Activated T-cell treated with anti-CD3 and anti-CD28 coated beads, Interleukin-2, amount 50 U/mL, for 24 hours (primary cell): Measurements from ENCODE around the gene SOX30.

Experiments
- DNase-seq: peaks from one replicate; pipeline ENCODE4 v3.0.0-alpha.2; 2020
- H3K27ac Mint-ChIP-seq: 2 replicates; pipeline ENCODE4 v1.8.0; 2020; ENCODE audit warnings: mild to moderate bottlenecking, mixed read lengths
- H3K27me3 Mint-ChIP-seq: 2 replicates; pipeline ENCODE4 v1.8.0; 2020; ENCODE audit warnings: mixed read lengths
- H3K36me3 Mint-ChIP-seq: 2 replicates; pipeline ENCODE4 v1.8.0; 2020; ENCODE audit warnings: low read depth, mixed read lengths
- H3K4me1 Mint-ChIP-seq: 2 replicates; pipeline ENCODE4 v1.8.0; 2020; ENCODE audit warnings: low read depth, mixed read lengths
- H3K4me3 Mint-ChIP-seq: 2 replicates; pipeline ENCODE4 v1.8.0; 2020; ENCODE audit warnings: mild to moderate bottlenecking, moderate library complexity, mixed read lengths
- H3K9me3 Mint-ChIP-seq: 2 replicates; pipeline ENCODE4 v1.8.0; 2020; ENCODE audit warnings: mixed read lengths

SOX30 gene

GRCh38 chr5:157606046-157606445 lies 46.2 kb downstream of the SOX30 start:
- Mint-ChIP-seq H3K9me3 (peaks cover 3% of the 10 kb centered on the region), H3K36me3 (no peaks in the 10 kb centered on the region), H3K4me1 (peaks cover 81% of the 10 kb centered on the region), H3K27ac (peak overlapping the region; percentile 19), H3K27me3 (no peaks in the 10 kb centered on the region), H3K4me3 (no peak overlapping the region)
- DNase-seq, result no peak

DNA sequence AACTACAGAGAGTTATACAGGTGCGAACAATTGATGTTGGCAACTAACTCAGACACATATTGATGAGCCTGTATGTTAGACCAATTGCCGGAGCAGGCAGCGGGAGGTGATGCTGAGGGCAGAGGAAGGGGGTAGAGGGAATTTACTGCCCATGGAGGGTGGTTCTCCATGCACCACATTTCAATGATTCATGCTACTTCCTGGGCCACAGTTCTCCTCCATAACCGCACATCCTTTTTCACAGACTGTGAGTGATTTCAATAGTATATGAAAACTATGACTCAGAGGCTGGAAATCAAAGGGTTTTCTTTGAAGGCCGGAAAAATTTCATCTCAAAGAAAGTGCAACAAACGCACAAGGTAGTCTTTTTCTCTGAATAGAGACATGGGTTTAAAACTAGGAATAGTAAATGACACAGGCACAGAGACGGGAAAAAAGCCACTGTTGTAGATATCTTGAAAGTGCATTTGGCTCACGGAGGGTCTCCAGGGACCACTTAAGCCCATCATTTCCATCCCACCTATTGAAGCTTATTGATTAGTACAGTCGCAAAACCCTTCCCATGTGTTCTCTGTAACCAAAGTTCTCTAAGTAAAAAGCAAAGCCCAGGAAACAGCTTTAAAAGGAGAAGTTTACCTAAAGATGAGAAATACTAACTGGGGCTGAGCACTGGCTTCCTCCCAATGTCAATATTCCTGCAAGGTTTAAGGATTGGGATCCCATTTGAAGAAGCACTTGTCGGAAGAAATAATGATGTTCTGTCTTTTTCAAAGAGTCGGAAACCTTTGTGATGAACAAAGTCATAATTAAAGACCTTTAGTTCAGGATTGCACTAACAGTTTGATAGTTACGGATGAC lies 48.7 kb downstream of the SOX30 start:
- H3K27ac Mint-ChIP-seq, result peak overlapping the region; percentile 97
- DNase-seq, result peak; percentile 69

DNA sequence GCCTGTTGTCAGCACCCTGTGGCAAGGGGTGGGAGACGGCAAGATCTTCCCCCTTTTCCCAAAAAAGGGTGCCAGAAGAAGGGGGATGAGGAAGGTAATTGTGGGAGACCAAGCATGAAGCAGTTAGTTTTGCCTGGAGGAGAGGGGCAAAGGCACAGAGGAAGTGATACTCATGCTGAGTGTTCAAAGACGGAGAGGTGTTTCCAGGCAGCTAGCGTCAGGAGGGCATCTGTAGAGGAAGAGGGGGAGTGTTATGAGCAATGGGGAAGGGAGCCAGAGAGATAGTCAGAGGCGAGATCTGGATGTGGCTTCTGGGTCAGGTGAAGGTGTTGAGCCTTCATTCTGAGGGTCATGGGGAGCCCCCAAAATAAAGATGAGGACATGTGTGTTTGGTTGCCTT lies 49.7 kb downstream of the SOX30 start:
- peak overlapping the region; percentile 47 for H3K4me3 Mint-ChIP-seq
- H3K4me1 Mint-ChIP-seq, result peaks cover 86% of the 10 kb centered on the region
- peak overlapping the region; percentile 97 for H3K27ac Mint-ChIP-seq
- DNase-seq, result peak; percentile 61
- H3K27me3 Mint-ChIP-seq, result no peaks in the 10 kb centered on the region
- no peaks in the 10 kb centered on the region for H3K36me3 Mint-ChIP-seq
- H3K9me3 Mint-ChIP-seq, result peaks cover 5% of the 10 kb centered on the region

More for the DNA sequence above, 48.7 kb downstream of the SOX30 start:
- Mint-ChIP-seq H3K4me1 (peaks cover 86% of the 10 kb centered on the region), H3K27me3 (no peaks in the 10 kb centered on the region), H3K36me3 (no peaks in the 10 kb centered on the region), H3K9me3 (peaks cover 4% of the 10 kb centered on the region), H3K4me3 (peak overlapping the region; percentile 48)

- Mint-ChIP-seq H3K36me3 (no peaks in the 10 kb centered on the region), H3K27me3 (no peaks in the 10 kb centered on the region), H3K4me3 (no peak overlapping the region), H3K27ac (peak overlapping the region; percentile 87), H3K4me1 (peaks cover 93% of the 10 kb centered on the region), H3K9me3 (peaks cover 5% of the 10 kb centered on the region)
- DNase-seq, result no peak
These were observed 52.0 kb downstream of the SOX30 start for GRCh38 chr5:157600252-157600651.

- Mint-ChIP-seq H3K4me1 (peaks cover 96% of the 10 kb centered on the region), H3K4me3 (no peak overlapping the region), H3K27ac (peak overlapping the region; percentile 87), H3K36me3 (no peaks in the 10 kb centered on the region), H3K9me3 (peaks cover 5% of the 10 kb centered on the region), H3K27me3 (no peaks in the 10 kb centered on the region)
- no peak for DNase-seq
These were observed 52.7 kb downstream of the SOX30 start for GRCh38 chr5:157599565-157599964.

GRCh38 chr5:157598350-157598936 lies 53.8 kb downstream of the SOX30 start:
- Mint-ChIP-seq H3K4me1 (peaks cover 95% of the 10 kb centered on the region), H3K27ac (peak overlapping the region; percentile 81), H3K9me3 (peaks cover 5% of the 10 kb centered on the region), H3K36me3 (no peaks in the 10 kb centered on the region), H3K27me3 (no peaks in the 10 kb centered on the region), H3K4me3 (peak overlapping the region; percentile 5)
- DNase-seq, result no peak

DNA sequence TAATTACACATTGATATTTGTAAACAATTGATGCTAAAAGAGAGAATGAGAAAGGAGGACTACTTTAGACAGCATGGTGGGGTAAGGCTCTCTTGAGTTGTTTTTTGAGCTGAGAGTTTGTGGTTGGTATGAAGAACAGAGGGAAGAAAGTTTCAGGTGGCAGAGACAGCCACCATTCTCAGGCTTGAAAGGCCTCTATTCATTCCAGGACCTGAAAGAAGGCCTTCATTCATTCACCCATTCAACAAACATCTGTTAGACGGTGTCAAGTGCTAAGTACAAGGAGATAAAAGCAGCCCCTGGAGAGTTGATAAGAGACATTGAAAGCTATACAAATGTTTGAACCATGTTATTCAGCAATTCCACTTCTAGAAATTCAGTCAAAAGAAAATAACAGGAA lies 55.0 kb downstream of the SOX30 start:
- Mint-ChIP-seq H3K4me1 (peaks cover 95% of the 10 kb centered on the region), H3K27me3 (no peaks in the 10 kb centered on the region), H3K27ac (peak overlapping the region; percentile 81), H3K36me3 (no peaks in the 10 kb centered on the region), H3K9me3 (peaks cover 2% of the 10 kb centered on the region), H3K4me3 (peak overlapping the region; percentile 21)
- no peak for DNase-seq

DNA sequence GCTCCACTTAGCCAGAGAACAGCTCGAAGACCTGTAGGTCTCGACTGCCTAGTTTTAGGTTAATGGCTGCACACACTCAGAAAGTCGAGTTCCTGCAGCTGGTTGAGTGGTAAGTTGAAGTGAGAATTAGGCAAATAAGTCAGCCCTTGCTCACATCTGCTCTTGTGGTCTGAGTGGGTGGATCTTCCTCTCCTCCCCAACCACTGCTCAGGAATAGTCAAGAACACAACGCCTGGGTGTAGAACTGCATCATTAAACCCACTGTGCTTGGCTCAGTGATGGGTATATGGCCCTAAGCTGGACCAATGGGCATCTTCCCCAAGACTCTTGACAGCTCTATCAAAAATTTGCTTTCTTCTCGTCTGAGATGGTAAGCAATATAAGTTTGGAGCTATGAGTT lies 55.8 kb downstream of the SOX30 start:
- Mint-ChIP-seq H3K27me3 (no peaks in the 10 kb centered on the region), H3K27ac (peak overlapping the region; percentile 81), H3K9me3 (peaks cover 2% of the 10 kb centered on the region), H3K36me3 (no peaks in the 10 kb centered on the region), H3K4me3 (no peak overlapping the region), H3K4me1 (peaks cover 95% of the 10 kb centered on the region)
- peak; percentile 55 for DNase-seq

GRCh38 chr5:157594675-157595459 lies 57.4 kb downstream of the SOX30 start:
- Mint-ChIP-seq H3K4me1 (peaks cover 80% of the 10 kb centered on the region), H3K27ac (peak overlapping the region; percentile 64)

GRCh38 chr5:157594257-157594656 lies 58.0 kb downstream of the SOX30 start:
- Mint-ChIP-seq H3K4me3 (peak overlapping the region; percentile 16), H3K27ac (peak overlapping the region; percentile 64), H3K9me3 (peaks cover 2% of the 10 kb centered on the region), H3K27me3 (no peaks in the 10 kb centered on the region), H3K36me3 (no peaks in the 10 kb centered on the region), H3K4me1 (peaks cover 77% of the 10 kb centered on the region)
- DNase-seq, result no peak

More at GRCh38 chr5:157594675-157595459, 57.4 kb downstream of the SOX30 start:
- peak overlapping the region; percentile 5 for H3K4me3 Mint-ChIP-seq
- H3K9me3 Mint-ChIP-seq, result peaks cover 2% of the 10 kb centered on the region
- DNase-seq, result no peak
- H3K36me3 Mint-ChIP-seq, result no peaks in the 10 kb centered on the region
- H3K27me3 Mint-ChIP-seq, result no peaks in the 10 kb centered on the region

DNA sequence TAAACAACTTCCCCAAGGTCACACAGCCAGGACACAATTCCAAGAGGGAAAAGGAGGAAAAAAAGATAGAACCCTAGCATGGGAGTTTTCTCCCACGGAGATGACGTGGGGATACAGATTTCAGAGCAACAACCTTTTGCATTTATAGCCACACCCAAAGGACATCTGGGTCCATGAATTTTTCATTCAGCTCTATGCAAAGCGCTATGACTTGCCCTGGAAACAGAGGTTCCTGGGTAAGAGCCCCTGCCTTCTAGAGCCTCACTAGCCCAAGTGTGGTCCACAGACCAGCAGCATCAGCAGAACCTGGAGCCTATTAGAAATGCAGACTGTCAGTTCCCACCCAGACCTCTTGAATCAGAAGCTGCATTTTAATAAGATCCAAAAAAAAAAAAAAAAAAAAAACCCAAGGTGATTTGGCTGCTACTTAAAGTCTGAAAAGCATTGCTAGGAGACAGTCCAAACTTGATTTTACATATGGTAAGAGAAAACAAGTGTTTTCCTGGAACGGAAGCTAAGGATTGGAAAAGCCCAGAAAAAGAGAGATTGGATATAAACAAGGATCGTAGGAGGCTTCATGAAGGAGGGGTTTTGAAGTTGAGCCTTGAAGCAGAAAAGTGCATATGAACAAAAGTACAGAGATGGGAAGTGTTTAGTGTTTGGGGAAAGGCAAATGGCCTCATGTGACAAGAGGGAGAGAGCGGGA lies 59.0 kb downstream of the SOX30 start:
- Mint-ChIP-seq H3K36me3 (no peaks in the 10 kb centered on the region), H3K4me1 (peaks cover 66% of the 10 kb centered on the region), H3K9me3 (no peaks in the 10 kb centered on the region), H3K27ac (peak overlapping the region; percentile 3), H3K4me3 (no peak overlapping the region), H3K27me3 (no peaks in the 10 kb centered on the region)
- no peak for DNase-seq

- peak overlapping the region; percentile 80 for H3K27ac Mint-ChIP-seq
- H3K4me3 Mint-ChIP-seq, result no peak overlapping the region
- H3K4me1 Mint-ChIP-seq, result peaks cover 60% of the 10 kb centered on the region
- H3K27me3 Mint-ChIP-seq, result no peaks in the 10 kb centered on the region
- no peaks in the 10 kb centered on the region for H3K36me3 Mint-ChIP-seq
- no peaks in the 10 kb centered on the region for H3K9me3 Mint-ChIP-seq
- DNase-seq, result no peak
These were observed 59.6 kb downstream of the SOX30 start for GRCh38 chr5:157592594-157592993.

DNA sequence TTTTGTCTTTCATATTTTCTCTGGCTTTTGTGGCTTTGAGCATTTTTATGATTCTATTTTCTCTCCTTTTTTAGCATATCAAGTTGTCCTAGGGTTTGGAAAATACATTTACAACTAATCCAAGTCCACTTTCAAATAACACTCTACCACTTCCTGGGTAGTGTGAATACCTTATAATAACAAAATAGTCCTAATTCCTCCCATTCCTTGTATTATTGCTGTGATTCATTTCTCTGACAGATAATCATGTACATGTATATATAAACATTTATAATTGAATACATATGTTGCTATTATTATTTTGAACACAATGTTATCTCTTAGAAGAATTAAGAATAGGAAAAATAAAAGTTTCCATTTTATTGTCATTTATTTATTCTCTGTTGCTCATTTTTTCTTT lies 61.8 kb downstream of the SOX30 start:
- Mint-ChIP-seq H3K4me3 (no peak overlapping the region), H3K36me3 (no peaks in the 10 kb centered on the region), H3K9me3 (no peaks in the 10 kb centered on the region), H3K27me3 (no peaks in the 10 kb centered on the region), H3K27ac (no peak overlapping the region), H3K4me1 (peaks cover 39% of the 10 kb centered on the region)
- no peak for DNase-seq

DNA sequence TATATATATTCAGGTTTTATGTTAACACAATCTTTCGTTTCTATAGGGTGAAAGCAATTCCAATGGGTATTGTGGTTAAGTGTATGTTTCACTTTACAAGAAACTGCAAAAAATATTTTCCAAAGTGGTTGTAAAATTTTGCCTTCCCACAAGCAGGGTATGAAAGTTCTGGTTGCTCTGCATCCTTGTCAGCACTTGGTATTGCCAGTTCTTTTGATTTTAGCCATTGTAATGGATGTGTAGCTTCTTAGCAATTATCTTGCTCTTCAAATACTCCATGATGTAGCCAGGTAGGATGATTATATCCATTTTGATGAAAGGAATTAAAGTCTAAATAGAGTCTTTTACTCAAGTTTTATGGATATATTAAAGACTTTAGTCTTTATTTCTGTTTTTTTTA lies 67.6 kb downstream of the SOX30 start:
- no peaks in the 10 kb centered on the region for H3K27me3 Mint-ChIP-seq

More for the DNA sequence above, 67.6 kb downstream of the SOX30 start:
- Mint-ChIP-seq H3K36me3 (no peaks in the 10 kb centered on the region), H3K9me3 (peaks cover 10% of the 10 kb centered on the region), H3K4me3 (no peak overlapping the region), H3K4me1 (peaks cover 28% of the 10 kb centered on the region), H3K27ac (no peak overlapping the region)
- DNase-seq, result no peak
